Neural crest cell (in vitro differentiated cells): ENCODE data around the gene KRT84. TPM values are rescaled to one million over a fixed set of nuclear protein-coding genes. Genes with fewer than 3 reads are reported as not detected.

Experiments used
- DNase-seq: peaks from one replicate; pipeline ENCODE4 v3.0.0; 2021; ENCODE audit warnings: low read depth, mixed read lengths, low spot score
- H3K27ac Mint-ChIP-seq: one replicate; pipeline ENCODE4 v1.8.0; 2021; ENCODE audit warnings: mild to moderate bottlenecking, mixed read lengths; ENCODE audit not compliant: unreplicated experiment
- H3K27me3 Mint-ChIP-seq: 2 replicates; pipeline ENCODE4 v1.8.0; 2021; ENCODE audit warnings: low read depth, mild to moderate bottlenecking, mixed read lengths
- H3K36me3 Mint-ChIP-seq: 2 replicates; pipeline ENCODE4 v1.8.0; 2021; ENCODE audit warnings: low read depth, mild to moderate bottlenecking, mixed read lengths
- H3K4me1 Mint-ChIP-seq: 2 replicates; pipeline ENCODE4 v1.8.0; 2021; ENCODE audit warnings: mixed read lengths
- H3K4me3 Mint-ChIP-seq: one replicate; pipeline ENCODE4 v1.8.0; 2021; ENCODE audit warnings: mild to moderate bottlenecking, mixed read lengths
- H3K9me3 Mint-ChIP-seq: 2 replicates; pipeline ENCODE4 v1.8.0; 2021; ENCODE audit warnings: mixed read lengths
- total RNA-seq: library from RNA; stranded (reverse); gene quantifications from 2 replicates; pipeline ENCODE4 v1.2.1, GENCODE V29; 2021
- TF ChIP-seq, protein P1 (sequence below): fragments of 200-600 bp; sonication (generic); conservative IDR thresholded peaks from 2 replicates; pipeline ENCODE4 v1.5.0; 2021; ENCODE audit warnings: antibody characterized with exemption, mild to moderate bottlenecking

Gene KRT84
- total RNA-seq, 1 donor from 2014 or later = not detected

DNA sequence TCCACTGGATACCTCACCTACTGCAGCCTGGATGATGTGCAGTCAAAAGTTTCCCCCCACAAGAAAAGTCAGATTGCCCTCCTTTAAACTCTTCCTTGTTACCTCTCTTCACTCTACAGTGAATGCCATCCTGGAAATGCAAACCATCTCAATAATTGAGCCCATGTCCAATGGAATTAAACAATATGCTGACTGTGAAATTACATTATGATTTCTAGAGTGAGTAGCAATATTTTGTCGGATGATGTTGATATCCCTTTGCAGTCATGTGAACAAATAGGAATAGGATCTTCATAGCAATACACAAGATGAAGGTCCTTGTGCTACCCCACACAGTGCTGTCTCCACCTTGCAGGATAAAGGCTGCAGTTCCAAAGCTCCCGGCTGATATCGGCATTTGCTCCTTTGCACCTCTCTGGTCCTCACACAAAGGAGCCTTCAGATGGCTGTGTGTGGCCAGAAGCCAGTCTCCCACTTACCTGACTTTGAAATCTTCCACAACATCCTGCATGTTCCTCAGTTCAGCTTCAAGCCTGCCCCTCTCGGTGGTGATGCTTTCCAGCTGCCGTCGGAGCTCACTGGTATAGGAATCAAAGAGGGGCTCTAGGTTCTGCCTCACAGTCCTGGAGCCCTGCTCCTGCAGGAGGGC, 47.2 kb upstream of the KRT84 start:
- no peak overlapping the region for H3K4me3 Mint-ChIP-seq
- H3K9me3 Mint-ChIP-seq = peaks cover 3% of the 10 kb centered on the region
- H3K36me3 Mint-ChIP-seq = no peaks in the 10 kb centered on the region
- no peak for DNase-seq
- TF ChIP-seq, protein P1, sequence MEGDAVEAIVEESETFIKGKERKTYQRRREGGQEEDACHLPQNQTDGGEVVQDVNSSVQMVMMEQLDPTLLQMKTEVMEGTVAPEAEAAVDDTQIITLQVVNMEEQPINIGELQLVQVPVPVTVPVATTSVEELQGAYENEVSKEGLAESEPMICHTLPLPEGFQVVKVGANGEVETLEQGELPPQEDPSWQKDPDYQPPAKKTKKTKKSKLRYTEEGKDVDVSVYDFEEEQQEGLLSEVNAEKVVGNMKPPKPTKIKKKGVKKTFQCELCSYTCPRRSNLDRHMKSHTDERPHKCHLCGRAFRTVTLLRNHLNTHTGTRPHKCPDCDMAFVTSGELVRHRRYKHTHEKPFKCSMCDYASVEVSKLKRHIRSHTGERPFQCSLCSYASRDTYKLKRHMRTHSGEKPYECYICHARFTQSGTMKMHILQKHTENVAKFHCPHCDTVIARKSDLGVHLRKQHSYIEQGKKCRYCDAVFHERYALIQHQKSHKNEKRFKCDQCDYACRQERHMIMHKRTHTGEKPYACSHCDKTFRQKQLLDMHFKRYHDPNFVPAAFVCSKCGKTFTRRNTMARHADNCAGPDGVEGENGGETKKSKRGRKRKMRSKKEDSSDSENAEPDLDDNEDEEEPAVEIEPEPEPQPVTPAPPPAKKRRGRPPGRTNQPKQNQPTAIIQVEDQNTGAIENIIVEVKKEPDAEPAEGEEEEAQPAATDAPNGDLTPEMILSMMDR = no peak
- H3K27ac Mint-ChIP-seq = no peak overlapping the region
- peaks cover 30% of the 10 kb centered on the region for H3K27me3 Mint-ChIP-seq
- H3K4me1 Mint-ChIP-seq = peaks cover 10% of the 10 kb centered on the region

DNA sequence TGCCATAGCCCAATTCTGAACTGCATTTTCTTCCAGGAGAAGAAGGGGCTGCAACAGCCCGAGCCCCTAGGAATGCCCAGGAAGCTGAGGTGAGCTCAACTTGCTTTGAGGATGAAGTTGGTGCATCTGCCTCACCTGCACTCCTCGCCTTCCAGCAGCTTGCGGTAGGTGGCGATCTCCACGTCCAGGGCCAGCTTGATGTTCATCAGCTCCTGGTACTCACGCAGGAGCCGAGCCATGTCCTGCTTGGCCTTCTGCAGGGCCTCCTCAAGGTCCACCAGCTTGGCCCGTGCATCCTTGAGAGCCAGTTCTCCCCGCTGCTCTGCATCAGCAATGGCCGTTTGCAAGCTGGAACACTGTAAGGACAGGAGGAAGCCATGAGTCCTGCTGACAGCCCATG, 42.7 kb upstream of the KRT84 start:
- TF ChIP-seq, protein P1 = no peak
- H3K9me3 Mint-ChIP-seq = no peaks in the 10 kb centered on the region
- H3K27me3 Mint-ChIP-seq = peaks cover 39% of the 10 kb centered on the region
- H3K4me1 Mint-ChIP-seq = no peaks in the 10 kb centered on the region
- H3K27ac Mint-ChIP-seq = no peak overlapping the region
- no peak for DNase-seq
- no peaks in the 10 kb centered on the region for H3K36me3 Mint-ChIP-seq
- no peak overlapping the region for H3K4me3 Mint-ChIP-seq

DNA sequence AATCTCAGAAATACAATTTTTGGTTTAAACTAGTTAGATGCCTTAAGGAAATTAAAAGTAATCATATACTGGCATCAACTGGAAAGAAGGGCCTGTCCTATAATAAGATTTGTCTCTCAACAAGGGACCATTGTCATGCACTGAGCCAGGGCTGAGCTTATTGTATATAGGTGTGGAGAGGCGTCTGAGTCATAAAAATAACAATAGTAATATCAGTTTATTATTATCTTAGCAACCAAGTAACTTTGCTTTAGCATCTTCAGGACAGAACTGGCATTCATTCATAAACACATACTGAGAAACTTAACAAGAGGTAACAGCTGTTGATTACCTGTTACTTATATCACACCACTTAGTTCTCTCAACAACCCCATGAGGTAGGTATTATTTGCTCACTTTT, 41.6 kb upstream of the KRT84 start:
- no peak overlapping the region for H3K27ac Mint-ChIP-seq
- no peak for DNase-seq
- H3K36me3 Mint-ChIP-seq = no peaks in the 10 kb centered on the region
- no peaks in the 10 kb centered on the region for H3K9me3 Mint-ChIP-seq
- peaks cover 34% of the 10 kb centered on the region for H3K27me3 Mint-ChIP-seq
- H3K4me3 Mint-ChIP-seq = no peak overlapping the region
- TF ChIP-seq, protein P1 = no peak
- H3K4me1 Mint-ChIP-seq = no peaks in the 10 kb centered on the region

DNA sequence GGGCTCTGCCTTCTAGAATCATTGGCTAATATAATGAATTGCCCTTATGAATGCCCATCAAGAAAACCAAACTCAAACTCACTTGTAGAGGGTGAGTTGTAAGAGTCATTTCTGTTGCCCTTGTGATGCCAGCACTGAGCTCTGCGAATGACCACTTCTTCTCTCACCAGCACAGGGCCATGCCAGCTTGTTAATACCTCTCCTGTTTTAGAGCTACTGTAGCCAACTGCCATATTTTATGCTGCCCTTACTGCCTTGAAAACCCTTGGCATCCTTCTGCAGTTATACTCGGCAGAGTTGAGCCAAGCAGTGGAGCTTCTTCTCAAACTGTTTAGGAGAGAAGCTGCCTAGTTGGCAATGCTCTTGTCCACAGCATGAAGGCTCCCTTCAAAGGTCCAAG, 40.6 kb upstream of the KRT84 start:
- Mint-ChIP-seq H3K4me3 (no peak overlapping the region), H3K4me1 (no peaks in the 10 kb centered on the region), H3K27ac (no peak overlapping the region), H3K36me3 (no peaks in the 10 kb centered on the region), H3K27me3 (peaks cover 30% of the 10 kb centered on the region), H3K9me3 (no peaks in the 10 kb centered on the region)
- TF ChIP-seq, protein P1 = no peak
- DNase-seq = no peak

DNA sequence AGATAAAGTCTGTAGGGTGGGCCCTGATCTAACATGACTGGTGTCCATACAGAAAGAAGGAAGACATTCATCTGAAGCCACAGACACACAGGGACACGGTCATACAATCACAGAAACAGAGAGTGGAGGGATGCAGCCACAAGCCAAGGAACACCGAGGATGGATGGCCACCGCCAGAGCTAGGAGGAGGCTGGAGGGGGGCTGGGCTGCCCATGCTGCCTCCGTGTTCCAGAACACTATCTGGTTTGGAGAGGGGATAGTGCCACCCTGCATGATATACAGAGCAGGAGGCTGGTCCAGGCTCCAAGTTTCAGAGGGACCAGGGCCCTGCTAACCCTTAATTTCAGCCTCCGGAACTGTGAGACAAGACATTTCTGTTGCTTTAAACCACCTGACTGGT, 40.0 kb upstream of the KRT84 start:
- Mint-ChIP-seq H3K9me3 (no peaks in the 10 kb centered on the region), H3K27ac (no peak overlapping the region)
- TF ChIP-seq, protein P1 = no peak

More for the DNA sequence above, 40.0 kb upstream of the KRT84 start:
- no peak for DNase-seq
- no peak overlapping the region for H3K4me3 Mint-ChIP-seq
- H3K4me1 Mint-ChIP-seq = no peaks in the 10 kb centered on the region
- H3K27me3 Mint-ChIP-seq = peaks cover 26% of the 10 kb centered on the region
- no peaks in the 10 kb centered on the region for H3K36me3 Mint-ChIP-seq
